ENCODE results near the gene KNSTRN.

Gene KNSTRN

GRCh38 chr15:40429068-40429710, 46.7 kb downstream of the KNSTRN start:
- DNase-seq (ENCODE audit: low read depth): no peak

- DNase-seq (ENCODE audit: low read depth): no peak
These were observed 47.8 kb downstream of the KNSTRN start for GRCh38 chr15:40430271-40430805.

GRCh38 chr15:40435023-40435709, 52.6 kb downstream of the KNSTRN start:
- no peak for DNase-seq (ENCODE audit: low read depth)

DNA sequence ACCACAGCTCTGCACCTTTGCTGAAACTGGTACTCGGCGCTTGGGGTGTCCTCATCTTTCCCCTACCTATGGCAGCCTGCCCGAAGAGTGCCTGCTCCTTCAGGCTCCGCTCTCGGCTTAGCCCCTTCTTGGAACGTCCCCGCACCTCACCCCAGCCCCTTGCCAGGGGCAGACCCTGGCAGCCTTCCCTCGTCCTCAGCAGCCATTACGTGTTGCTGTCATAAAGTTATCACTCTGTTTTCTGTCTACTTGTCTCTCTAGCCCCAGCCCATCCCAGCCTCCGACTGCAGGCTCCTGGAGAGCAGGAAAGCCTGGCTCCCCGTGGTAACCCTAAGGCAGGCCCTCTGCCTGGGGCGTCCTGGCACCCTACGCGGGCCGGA, 53.2 kb downstream of the KNSTRN start:
- DNase-seq (ENCODE audit: low read depth): no peak

GRCh38 chr15:40436116-40436891, 53.8 kb downstream of the KNSTRN start:
- no peak for DNase-seq (ENCODE audit: low read depth)

GRCh38 chr15:40436892-40437751, 54.6 kb downstream of the KNSTRN start:
- no peak for DNase-seq (ENCODE audit: low read depth)

DNA sequence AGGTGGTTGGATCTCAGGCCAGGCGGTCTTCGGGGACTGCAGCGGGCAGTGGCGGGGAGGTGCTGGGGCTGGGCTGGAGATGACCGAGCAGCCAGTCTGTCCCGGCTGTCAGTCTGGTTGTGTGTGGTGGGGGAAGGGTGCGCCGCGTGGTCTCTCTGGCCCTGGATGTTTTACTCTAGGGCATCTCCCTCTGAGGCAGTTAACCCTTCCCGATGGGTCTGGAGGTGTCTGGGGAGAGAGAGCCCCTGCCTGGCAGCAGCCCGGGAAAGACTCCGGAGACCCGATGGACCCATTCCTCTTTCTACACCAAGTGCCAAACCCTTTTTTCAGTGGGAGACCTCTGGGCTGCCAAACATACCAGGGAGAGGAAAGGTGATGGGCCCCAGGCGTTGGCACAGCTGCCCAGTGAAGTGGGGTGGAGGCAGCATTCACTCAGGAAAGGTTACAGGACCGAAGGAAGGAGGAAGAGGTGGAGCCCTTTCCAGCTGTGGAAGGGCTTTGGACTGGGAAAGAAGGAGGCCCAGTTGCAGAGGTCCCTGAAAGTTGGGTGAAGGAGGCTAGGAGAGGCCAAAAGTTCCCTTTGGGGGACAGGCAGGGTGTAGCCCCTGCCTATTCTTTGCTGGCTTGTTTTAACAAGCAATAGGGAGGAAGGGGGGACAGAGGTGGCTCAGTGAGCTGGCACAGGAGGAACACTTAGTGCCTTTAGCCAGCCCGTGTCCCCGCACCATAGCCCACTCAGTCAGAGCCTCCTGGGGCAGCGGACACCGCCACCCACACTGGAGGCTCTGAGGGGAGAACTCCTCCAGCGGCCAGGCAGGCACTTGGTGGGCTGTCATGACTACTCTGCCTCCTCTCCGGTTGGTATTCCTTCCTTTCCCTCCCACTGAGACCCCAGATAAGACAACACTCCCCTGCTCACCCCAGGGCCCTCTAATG, 55.5 kb downstream of the KNSTRN start:
- DNase-seq (ENCODE audit: low read depth): no peak

DNA sequence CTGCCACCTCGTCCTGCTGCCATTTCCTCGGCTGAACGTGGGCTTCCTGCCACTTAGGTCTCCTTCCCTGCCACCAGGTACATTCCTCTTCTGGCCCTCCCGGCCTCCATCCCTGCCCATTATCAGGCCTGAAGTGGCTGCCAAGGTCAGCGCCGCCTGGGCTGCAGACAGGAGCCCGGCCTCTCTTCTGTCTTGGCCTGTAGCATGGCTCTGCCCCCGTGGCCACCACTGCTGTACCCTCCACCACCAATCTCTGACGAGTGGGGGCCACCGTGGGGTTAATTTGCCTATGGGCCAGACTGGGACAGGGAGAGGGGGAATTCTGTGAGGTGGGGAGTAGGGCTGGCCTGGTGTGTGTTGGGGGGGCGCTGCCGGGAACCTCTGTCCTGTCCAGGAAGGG, 56.2 kb downstream of the KNSTRN start:
- DNase-seq (ENCODE audit: low read depth): no peak

GRCh38 chr15:40439461-40439959, 57.0 kb downstream of the KNSTRN start:
- no peak for DNase-seq (ENCODE audit: low read depth)

DNA sequence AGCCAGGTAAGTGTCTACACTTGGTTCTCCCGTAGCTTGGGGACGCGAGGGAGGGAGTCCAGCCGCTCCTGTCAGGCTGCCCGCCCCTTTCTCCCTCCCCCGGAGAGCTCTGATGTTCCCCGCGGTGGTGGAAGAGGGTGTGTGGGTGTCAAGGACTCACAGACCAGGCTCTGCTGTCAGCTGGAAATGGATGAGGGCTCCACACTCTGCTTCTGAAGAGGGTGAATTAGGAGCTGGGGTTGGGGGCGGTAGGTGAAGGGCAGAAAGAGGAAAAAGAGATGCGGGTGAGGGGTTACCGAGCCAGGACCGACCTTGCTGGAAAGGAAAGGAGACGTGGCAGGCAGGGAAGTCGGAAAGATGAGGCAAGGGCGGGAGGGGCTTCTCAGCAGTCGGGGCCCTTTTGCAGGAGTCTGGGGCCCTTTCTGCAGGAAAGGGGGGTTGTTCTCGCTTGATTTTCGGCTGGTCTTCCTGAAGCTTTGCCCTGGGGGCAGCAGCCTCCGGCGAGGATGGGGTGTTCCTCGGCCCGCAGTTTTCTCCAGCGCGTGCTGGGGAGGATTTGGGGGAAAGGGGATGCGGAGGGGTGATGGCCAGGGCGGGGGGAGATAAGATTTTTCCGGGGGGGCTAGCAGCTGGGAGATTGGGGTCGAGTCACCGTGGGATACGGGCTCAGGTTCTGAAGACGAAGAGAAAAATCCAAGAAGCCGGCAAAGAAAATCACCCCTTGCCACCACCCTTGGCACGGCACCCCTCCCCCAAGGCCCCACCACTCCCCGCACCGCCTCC, 57.6 kb downstream of the KNSTRN start:
- DNase-seq (ENCODE audit: low read depth): peak; percentile 51

DNA sequence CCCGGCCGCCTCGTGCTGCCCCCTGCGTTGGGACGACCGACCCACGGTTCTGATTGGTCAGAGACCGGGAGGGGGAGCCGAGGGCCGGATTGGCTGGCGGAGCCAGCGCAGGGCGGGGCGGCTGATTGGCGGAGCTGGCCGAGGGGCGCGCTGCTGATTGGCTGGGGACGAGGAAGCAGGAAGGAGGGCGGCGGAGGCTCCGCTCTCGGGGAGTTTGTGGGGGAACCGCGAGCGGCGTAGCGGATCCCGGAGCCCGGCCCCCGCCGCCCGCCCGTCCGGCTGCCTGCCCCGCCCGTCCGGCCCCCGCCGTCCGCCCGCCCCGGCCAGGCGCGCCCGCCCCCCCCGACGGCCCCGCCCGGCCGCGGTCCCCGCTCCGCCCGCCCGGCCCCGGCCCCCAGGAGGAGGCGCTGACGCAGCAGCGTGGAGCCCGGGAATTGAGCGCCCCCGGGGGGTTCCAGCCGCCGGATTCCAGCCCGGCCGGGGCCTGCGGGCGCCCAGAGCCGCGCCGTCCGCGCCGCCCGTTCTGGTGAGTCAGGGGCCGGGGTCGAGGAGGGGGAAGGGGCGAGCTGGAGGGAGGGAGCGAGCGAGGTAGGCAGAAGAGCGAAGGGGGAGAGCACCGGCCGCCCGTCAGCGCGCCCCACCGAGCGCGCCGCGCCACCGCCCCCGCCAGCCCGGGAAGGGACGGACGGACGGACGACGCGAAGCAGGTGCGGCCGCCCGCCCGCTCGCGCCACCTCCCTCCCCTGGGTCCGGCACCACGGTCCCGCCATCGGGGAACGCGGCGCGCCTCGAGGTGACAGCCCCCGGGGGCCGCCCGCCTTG, 58.4 kb downstream of the KNSTRN start, which contains the start of gene BAHD1:
TSS of gene BAHD1 (plus strand) at position 211 of the 822 bp plus-strand sequence. CDS start 17,512 bp downstream, outside the sequence.
- DNase-seq (ENCODE audit: low read depth): peak; percentile 95

DNA sequence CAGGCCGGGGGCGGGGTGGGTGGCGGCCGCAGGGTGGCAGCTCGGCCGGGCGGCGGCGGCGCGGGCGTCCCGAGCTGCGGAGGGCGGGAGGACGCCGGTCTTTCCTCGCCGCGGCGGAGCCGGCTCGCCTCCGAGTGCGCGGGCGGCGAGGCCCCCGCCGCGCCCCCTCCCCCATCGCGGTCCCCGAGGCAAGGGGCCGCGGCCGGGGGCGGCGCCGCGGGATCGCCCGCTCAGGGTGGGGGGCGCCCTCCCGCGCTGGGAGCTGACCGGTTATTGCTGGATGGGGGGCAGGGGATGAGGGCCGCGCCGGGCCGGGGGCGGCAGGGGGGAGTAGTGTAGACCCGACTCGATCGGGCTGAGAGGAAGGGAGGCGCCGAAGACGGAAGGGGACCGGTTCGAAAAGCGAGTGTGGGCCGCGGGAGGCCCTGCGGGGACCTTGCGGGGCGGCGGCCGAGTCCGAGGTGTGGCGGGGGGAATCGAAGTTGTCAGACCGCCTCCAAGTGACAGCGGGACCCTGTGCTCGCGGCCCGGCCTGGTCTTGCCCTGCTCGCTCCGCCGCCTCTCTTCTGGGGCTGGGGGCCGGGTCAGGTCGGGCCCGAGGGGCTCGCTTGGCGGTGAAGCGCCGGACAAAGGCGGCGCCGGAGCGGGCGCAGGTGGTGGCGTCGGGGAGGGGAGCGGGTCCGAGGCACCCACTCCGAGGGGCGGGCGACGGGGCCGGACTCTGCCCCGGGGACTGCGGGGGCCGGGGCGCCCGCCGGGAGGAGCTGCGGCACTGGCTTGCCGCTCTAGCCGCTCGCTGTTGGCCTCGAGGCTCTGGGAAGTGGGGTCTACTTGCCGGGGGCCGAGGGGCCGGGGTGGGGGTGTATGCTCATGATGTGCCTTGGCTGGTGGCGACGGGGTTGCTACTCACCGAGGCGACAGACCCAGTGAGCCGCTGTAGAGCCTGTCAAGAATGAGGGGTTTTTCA, 59.3 kb downstream of the KNSTRN start:
- no peak for DNase-seq (ENCODE audit: low read depth)

DNA sequence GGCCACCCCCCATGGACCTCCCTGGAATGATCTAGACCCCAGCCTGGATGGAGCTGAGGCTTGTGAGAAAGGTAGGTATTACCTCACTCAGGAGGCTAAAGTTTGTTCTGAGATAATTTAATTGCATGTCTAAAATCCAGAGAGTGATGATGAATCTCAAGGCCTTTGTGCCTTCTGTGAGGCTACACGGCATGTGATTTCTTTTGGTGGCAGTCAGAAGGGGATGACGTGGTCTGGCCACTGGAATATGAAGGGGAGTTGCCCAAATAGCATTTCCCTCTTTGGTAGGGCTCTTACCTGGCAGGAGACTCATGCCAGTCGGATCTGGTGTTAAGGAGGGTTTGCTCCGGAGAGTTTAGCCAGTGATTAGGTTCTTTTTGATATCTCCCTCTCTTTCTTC, 60.7 kb downstream of the KNSTRN start:
- DNase-seq (ENCODE audit: low read depth): no peak

DNA sequence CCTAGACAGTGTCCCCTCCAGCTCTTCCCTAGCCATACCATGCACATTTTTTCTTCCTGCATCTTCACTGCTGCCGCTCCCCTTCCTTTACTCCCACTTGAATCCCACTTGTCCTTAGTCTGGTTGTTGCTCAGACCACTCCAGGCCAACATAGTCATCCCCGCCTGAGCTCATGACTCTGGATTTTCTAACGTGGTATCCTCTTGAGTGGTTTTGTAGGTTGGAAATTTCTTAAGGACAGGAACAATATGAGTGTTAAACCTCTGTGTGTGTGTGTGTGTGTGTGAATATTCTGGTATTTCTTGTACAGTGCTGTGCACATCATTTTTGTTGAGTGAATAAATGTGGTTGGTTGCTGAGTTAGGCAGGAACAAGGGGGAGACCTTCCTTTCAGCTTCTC, 61.3 kb downstream of the KNSTRN start:
- no peak for DNase-seq (ENCODE audit: low read depth)

Data from iris pigment epithelial cell (primary cell).